ENCODE results near the gene TNC.
"Not testable (repeated sequence)": the region's sequence is repeated elsewhere in the genome, so short reads cannot be mapped to it uniquely, and the experiment has no call there.

The TNC gene

GRCh38 chr9:115142517-115143270 is 24.7 kb upstream of the TNC start:
- no peaks in the 10 kb centered on the region for H3K9me3 Mint-ChIP-seq
- peaks cover 3% of the 10 kb centered on the region for H3K4me1 Mint-ChIP-seq (ENCODE audit: low read depth)
- peaks cover 41% of the 10 kb centered on the region for H3K27me3 Mint-ChIP-seq
- H3K36me3 Mint-ChIP-seq (ENCODE audit: low read depth), result no peaks in the 10 kb centered on the region
- DNase-seq, result no peak
- no peak overlapping the region for H3K4me3 Mint-ChIP-seq
- no peak overlapping the region for H3K27ac Mint-ChIP-seq

GRCh38 chr9:115142090-115142489 is 24.1 kb upstream of the TNC start:
- H3K9me3 Mint-ChIP-seq, result no peaks in the 10 kb centered on the region
- no peak overlapping the region for H3K4me3 Mint-ChIP-seq
- peaks cover 46% of the 10 kb centered on the region for H3K27me3 Mint-ChIP-seq

GRCh38 chr9:115141612-115142011 is 23.7 kb upstream of the TNC start:
- no peak for DNase-seq
- no peak overlapping the region for H3K27ac Mint-ChIP-seq
- no peak overlapping the region for H3K4me3 Mint-ChIP-seq
- H3K9me3 Mint-ChIP-seq, result no peaks in the 10 kb centered on the region
- peaks cover 51% of the 10 kb centered on the region for H3K27me3 Mint-ChIP-seq
- H3K36me3 Mint-ChIP-seq (ENCODE audit: low read depth), result no peaks in the 10 kb centered on the region
- peaks cover 3% of the 10 kb centered on the region for H3K4me1 Mint-ChIP-seq (ENCODE audit: low read depth)

More at GRCh38 chr9:115142090-115142489, 24.1 kb upstream of the TNC start:
- no peak for DNase-seq
- Mint-ChIP-seq H3K36me3 (ENCODE audit: low read depth) (no peaks in the 10 kb centered on the region), H3K27ac (no peak overlapping the region), H3K4me1 (ENCODE audit: low read depth) (peaks cover 3% of the 10 kb centered on the region)

GRCh38 chr9:115138151-115138550 is 20.2 kb upstream of the TNC start:
- Mint-ChIP-seq H3K36me3 (ENCODE audit: low read depth) (no peaks in the 10 kb centered on the region), H3K9me3 (no peaks in the 10 kb centered on the region), H3K27ac (no peak overlapping the region), H3K4me1 (ENCODE audit: low read depth) (peaks cover 3% of the 10 kb centered on the region), H3K4me3 (no peak overlapping the region), H3K27me3 (peaks cover 50% of the 10 kb centered on the region)
- DNase-seq, result no peak

- H3K36me3 Mint-ChIP-seq (ENCODE audit: low read depth), result no peaks in the 10 kb centered on the region
- peaks cover 45% of the 10 kb centered on the region for H3K27me3 Mint-ChIP-seq
- H3K9me3 Mint-ChIP-seq, result no peaks in the 10 kb centered on the region
- H3K4me3 Mint-ChIP-seq, result no peak overlapping the region
- no peak for DNase-seq
- no peak overlapping the region for H3K27ac Mint-ChIP-seq
- H3K4me1 Mint-ChIP-seq (ENCODE audit: low read depth), result peaks cover 3% of the 10 kb centered on the region
Measured at GRCh38 chr9:115137526-115137925, 19.6 kb upstream of the TNC start.

GRCh38 chr9:115135821-115136778 is 18.1 kb upstream of the TNC start:
- DNase-seq, result no peak
- Mint-ChIP-seq H3K4me1 (ENCODE audit: low read depth) (no peaks in the 10 kb centered on the region), H3K27ac (no peak overlapping the region), H3K36me3 (ENCODE audit: low read depth) (no peaks in the 10 kb centered on the region), H3K9me3 (no peaks in the 10 kb centered on the region), H3K4me3 (no peak overlapping the region), H3K27me3 (peaks cover 34% of the 10 kb centered on the region)

- Mint-ChIP-seq H3K9me3 (no peaks in the 10 kb centered on the region), H3K4me1 (ENCODE audit: low read depth) (no peaks in the 10 kb centered on the region), H3K27me3 (peaks cover 30% of the 10 kb centered on the region), H3K36me3 (ENCODE audit: low read depth) (no peaks in the 10 kb centered on the region), H3K27ac (no peak overlapping the region), H3K4me3 (no peak overlapping the region)
- DNase-seq, result no peak
Measured at GRCh38 chr9:115134941-115135340, 17.0 kb upstream of the TNC start.

- Mint-ChIP-seq H3K4me1 (ENCODE audit: low read depth) (no peaks in the 10 kb centered on the region), H3K9me3 (no peaks in the 10 kb centered on the region), H3K36me3 (ENCODE audit: low read depth) (no peaks in the 10 kb centered on the region), H3K27me3 (peaks cover 35% of the 10 kb centered on the region), H3K4me3 (no peak overlapping the region), H3K27ac (no peak overlapping the region)
- no peak for DNase-seq
Measured at GRCh38 chr9:115133649-115134048, 15.7 kb upstream of the TNC start.

GRCh38 chr9:115132648-115133047 is 14.7 kb upstream of the TNC start:
- H3K36me3 Mint-ChIP-seq (ENCODE audit: low read depth), result no peaks in the 10 kb centered on the region
- H3K27me3 Mint-ChIP-seq, result peaks cover 40% of the 10 kb centered on the region
- H3K9me3 Mint-ChIP-seq, result no peaks in the 10 kb centered on the region
- H3K27ac Mint-ChIP-seq, result no peak overlapping the region
- no peaks in the 10 kb centered on the region for H3K4me1 Mint-ChIP-seq (ENCODE audit: low read depth)
- no peak for DNase-seq
- H3K4me3 Mint-ChIP-seq, result no peak overlapping the region

- DNase-seq, result no peak
- Mint-ChIP-seq H3K27ac (no peak overlapping the region), H3K4me3 (no peak overlapping the region), H3K9me3 (peaks cover 3% of the 10 kb centered on the region), H3K27me3 (peaks cover 38% of the 10 kb centered on the region), H3K36me3 (ENCODE audit: low read depth) (no peaks in the 10 kb centered on the region), H3K4me1 (ENCODE audit: low read depth) (no peaks in the 10 kb centered on the region)
Measured at GRCh38 chr9:115130176-115130575, 12.2 kb upstream of the TNC start.

GRCh38 chr9:115128726-115129125 is 10.8 kb upstream of the TNC start:
- H3K27me3 Mint-ChIP-seq, result peaks cover 41% of the 10 kb centered on the region
- not testable (repeated sequence) for H3K36me3 Mint-ChIP-seq (ENCODE audit: low read depth); H3K9me3 Mint-ChIP-seq; DNase-seq; H3K27ac Mint-ChIP-seq; H3K4me3 Mint-ChIP-seq; H3K4me1 Mint-ChIP-seq (ENCODE audit: low read depth)

- H3K27ac Mint-ChIP-seq, result no peak overlapping the region
- H3K27me3 Mint-ChIP-seq, result peaks cover 52% of the 10 kb centered on the region
- H3K36me3 Mint-ChIP-seq (ENCODE audit: low read depth), result no peaks in the 10 kb centered on the region
- no peak for DNase-seq
- H3K9me3 Mint-ChIP-seq, result peaks cover 4% of the 10 kb centered on the region
- no peak overlapping the region for H3K4me3 Mint-ChIP-seq
- H3K4me1 Mint-ChIP-seq (ENCODE audit: low read depth), result no peaks in the 10 kb centered on the region
Measured at GRCh38 chr9:115127191-115127817, 9.3 kb upstream of the TNC start.

- Mint-ChIP-seq H3K27me3 (peaks cover 59% of the 10 kb centered on the region), H3K4me3 (no peak overlapping the region), H3K36me3 (ENCODE audit: low read depth) (no peaks in the 10 kb centered on the region), H3K4me1 (ENCODE audit: low read depth) (no peaks in the 10 kb centered on the region), H3K27ac (no peak overlapping the region), H3K9me3 (peaks cover 4% of the 10 kb centered on the region)
- DNase-seq, result no peak
Measured at GRCh38 chr9:115126404-115126803, 8.4 kb upstream of the TNC start.

- Mint-ChIP-seq H3K4me1 (ENCODE audit: low read depth) (peaks cover 7% of the 10 kb centered on the region), H3K27me3 (peaks cover 81% of the 10 kb centered on the region), H3K36me3 (ENCODE audit: low read depth) (no peaks in the 10 kb centered on the region), H3K27ac (no peak overlapping the region), H3K4me3 (no peak overlapping the region), H3K9me3 (peaks cover 4% of the 10 kb centered on the region)
- DNase-seq, result no peak
Measured at GRCh38 chr9:115122937-115123336, 5.0 kb upstream of the TNC start.
